WTC11 (cell line): ENCODE results near the gene GRM8.

Experiments used
- AFF4 ChIP-seq: sonication (generic); formaldehyde crosslinking; IDR thresholded peaks from 2 replicates; pipeline ENCODE4 v1.8.1; 2023; ENCODE audit warnings: mild to moderate bottlenecking, missing genetic modification reagents, borderline replicate concordance
- ATF1 ChIP-seq: sonication (generic); formaldehyde crosslinking; IDR thresholded peaks from 2 replicates; pipeline ENCODE4 v1.8.1; 2023; ENCODE audit warnings: mild to moderate bottlenecking, moderate library complexity, missing genetic modification reagents
- CTCF ChIP-seq: fragments of 200-600 bp; IDR thresholded peaks from 2 replicates; pipeline ENCODE4 v1.8.0; 2022; ENCODE audit warnings: antibody characterized with exemption
- FOXP4 ChIP-seq: sonication (generic); formaldehyde crosslinking; IDR thresholded peaks from 2 replicates; pipeline ENCODE4 v1.8.0; 2022; ENCODE audit warnings: mild to moderate bottlenecking, missing genetic modification reagents
- JUN ChIP-seq: sonication (generic); formaldehyde crosslinking; IDR thresholded peaks from 2 replicates; pipeline ENCODE4 v1.8.0; 2023; ENCODE audit warnings: mild to moderate bottlenecking, missing genetic modification reagents
- RELA ChIP-seq: sonication (generic); formaldehyde crosslinking; IDR thresholded peaks from 2 replicates; pipeline ENCODE4 v1.8.1; 2022; ENCODE audit warnings: missing genetic modification reagents, mild to moderate bottlenecking, borderline replicate concordance
- SMAD3 ChIP-seq: sonication (generic); formaldehyde crosslinking; IDR thresholded peaks from 2 replicates; pipeline ENCODE4 v1.8.0; 2022; ENCODE audit warnings: missing genetic modification reagents, mild to moderate bottlenecking, borderline replicate concordance
- SP1 ChIP-seq: sonication (generic); formaldehyde crosslinking; conservative IDR thresholded peaks from 2 replicates; pipeline ENCODE4 v1.8.1; 2022; ENCODE audit warnings: missing genetic modification reagents
- TEAD4 ChIP-seq: sonication (generic); formaldehyde crosslinking; IDR thresholded peaks from 2 replicates; pipeline ENCODE4 v1.8.0; 2022; ENCODE audit warnings: mild to moderate bottlenecking, missing genetic modification reagents
- USF1 ChIP-seq: sonication (generic); formaldehyde crosslinking; IDR thresholded peaks from 2 replicates; pipeline ENCODE4 v1.8.0; 2022; ENCODE audit warnings: mild to moderate bottlenecking, missing genetic modification reagents
- USF2 ChIP-seq: sonication (generic); formaldehyde crosslinking; IDR thresholded peaks from 2 replicates; pipeline ENCODE4 v1.8.1; 2023; ENCODE audit warnings: mild to moderate bottlenecking, missing genetic modification reagents, moderate library complexity
- ZBTB21 ChIP-seq: sonication (generic); formaldehyde crosslinking; IDR thresholded peaks from 2 replicates; pipeline ENCODE4 v1.8.1; 2023; ENCODE audit warnings: mild to moderate bottlenecking, missing genetic modification reagents, borderline replicate concordance
- ZBTB43 ChIP-seq: sonication (generic); formaldehyde crosslinking; IDR thresholded peaks from 2 replicates; pipeline ENCODE4 v1.8.1; 2023; ENCODE audit warnings: mild to moderate bottlenecking, missing genetic modification reagents
- ZNF317 ChIP-seq: sonication (generic); formaldehyde crosslinking; IDR thresholded peaks from 2 replicates; pipeline ENCODE4 v1.8.1; 2023; ENCODE audit warnings: low read depth, mild to moderate bottlenecking, moderate library complexity, missing genetic modification reagents, borderline replicate concordance

- TF ChIP-seq CTCF (no peak), ZBTB21 (no peak), AFF4 (CRISPR knock-in tag) (no peak), FOXP4 (no peak), USF2 (CRISPR knock-in tag) (no peak), SMAD3 (CRISPR knock-in tag) (no peak), USF1 (CRISPR knock-in tag) (no peak), ZNF317 (CRISPR knock-in tag) (no peak), TEAD4 (no peak), SP1 (CRISPR knock-in tag) (no peak), ZBTB43 (CRISPR knock-in tag) (no peak), JUN (CRISPR knock-in tag) (no peak), ATF1 (CRISPR knock-in tag) (no peak), RELA (CRISPR knock-in tag) (no peak)
Observed at GRCh38 chr7:126958367-126958766, 294.4 kb downstream of the GRM8 start.
